IPS-18c (cell line): ENCODE results near the gene ERBB4.

Experiments
- H3K4me3 ChIP-seq: 2 replicates; pipeline ENCODE4 v1.7.0; 2013; ENCODE audit warnings: low read depth, mild to moderate bottlenecking, low read length, moderate library complexity; ENCODE audit not compliant: insufficient read depth
- H3K9me3 ChIP-seq: one replicate; pipeline ENCODE4 v1.6.1; 2013; ENCODE audit warnings: mild to moderate bottlenecking, low read length, moderate library complexity; ENCODE audit not compliant: control insufficient read depth, insufficient read depth

Gene ERBB4

GRCh38 chr2:212173756-212174510 lies 364.7 kb downstream of the ERBB4 start:
- Histone ChIP-seq H3K4me3 (no peak overlapping the region), H3K9me3 (peaks cover 5% of the 10 kb centered on the region)

GRCh38 chr2:212173331-212173730 lies 365.3 kb downstream of the ERBB4 start:
- Histone ChIP-seq H3K4me3 (no peak overlapping the region), H3K9me3 (peaks cover 5% of the 10 kb centered on the region)

GRCh38 chr2:212170382-212170781 lies 368.2 kb downstream of the ERBB4 start:
- H3K9me3 ChIP-seq, result peaks cover 5% of the 10 kb centered on the region
- H3K4me3 ChIP-seq, result no peak overlapping the region

GRCh38 chr2:212158081-212158480 lies 380.5 kb downstream of the ERBB4 start:
- Histone ChIP-seq H3K9me3 (no peaks in the 10 kb centered on the region), H3K4me3 (no peak overlapping the region)

- no peak overlapping the region for H3K4me3 ChIP-seq
- H3K9me3 ChIP-seq, result no peaks in the 10 kb centered on the region
Measured at GRCh38 chr2:212157012-212157411, 381.6 kb downstream of the ERBB4 start.

DNA sequence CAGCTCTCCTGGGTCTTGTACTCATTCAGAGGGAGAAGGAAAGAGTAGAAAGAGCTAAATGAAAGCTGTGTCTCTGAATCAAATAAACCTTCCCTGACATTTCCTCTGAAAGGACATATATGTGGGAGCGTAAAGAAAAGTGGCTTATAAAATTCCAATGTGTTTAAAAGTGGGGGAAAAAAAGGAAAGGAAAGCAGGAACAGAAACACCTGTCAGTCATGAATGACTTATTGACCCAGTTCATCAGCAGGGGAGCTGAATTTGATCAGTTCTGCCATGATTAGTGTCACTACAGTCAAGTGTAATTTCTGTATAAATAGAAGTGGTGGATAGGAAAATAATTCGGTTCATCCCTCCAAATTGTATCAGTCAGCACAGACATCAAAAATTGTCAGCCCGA lies 382.5 kb downstream of the ERBB4 start:
- no peak overlapping the region for H3K4me3 ChIP-seq
- no peaks in the 10 kb centered on the region for H3K9me3 ChIP-seq

- H3K9me3 ChIP-seq, result no peaks in the 10 kb centered on the region
- H3K4me3 ChIP-seq, result no peak overlapping the region
Measured at GRCh38 chr2:212154477-212154878, 384.1 kb downstream of the ERBB4 start.

DNA sequence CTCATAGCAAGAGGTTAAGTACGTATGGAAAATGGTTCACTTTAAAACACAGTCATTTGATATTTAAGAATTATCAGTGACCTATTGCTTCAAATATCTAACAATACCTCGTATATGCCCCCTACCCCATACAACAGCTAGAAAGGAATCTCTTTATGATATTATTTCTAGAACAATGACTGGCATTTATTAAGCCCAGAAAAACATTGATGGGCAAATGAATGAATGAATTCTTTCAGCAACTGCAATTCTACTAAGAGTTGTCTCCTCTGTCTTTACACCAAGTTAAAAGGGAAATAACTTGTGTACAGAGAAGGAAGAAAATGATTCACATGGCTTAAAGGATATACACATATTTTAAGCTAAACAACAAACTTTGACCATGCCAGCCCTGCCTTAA lies 384.7 kb downstream of the ERBB4 start:
- no peaks in the 10 kb centered on the region for H3K9me3 ChIP-seq
- H3K4me3 ChIP-seq, result no peak overlapping the region

DNA sequence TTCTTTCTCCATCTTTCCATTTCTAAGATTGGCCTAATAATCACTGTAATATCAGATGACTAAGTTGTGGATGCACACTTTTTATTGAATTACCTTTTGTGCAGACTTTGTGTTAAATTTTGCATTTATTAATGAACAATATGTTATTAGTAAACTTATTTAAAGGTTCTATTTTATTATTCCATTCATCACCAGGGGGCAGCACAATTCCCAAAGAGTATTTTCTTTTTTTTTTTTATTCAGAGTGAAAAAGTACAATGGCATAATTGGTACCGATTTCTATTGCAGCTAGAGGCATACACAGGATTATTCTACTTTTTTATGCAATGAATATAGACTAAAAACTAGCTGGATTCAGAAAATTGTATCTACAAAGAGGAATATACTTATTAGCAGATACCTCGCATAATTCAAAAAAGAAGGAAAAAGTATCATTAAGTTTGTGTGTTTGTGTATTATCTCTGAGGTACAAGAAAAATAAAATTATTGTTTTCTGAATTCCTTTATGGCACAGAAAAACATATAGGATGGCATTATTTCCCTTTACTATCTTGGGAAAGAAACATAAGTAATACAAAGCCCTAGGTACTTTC lies 390.6 kb downstream of the ERBB4 start:
- Histone ChIP-seq H3K4me3 (no peak overlapping the region), H3K9me3 (no peaks in the 10 kb centered on the region)

DNA sequence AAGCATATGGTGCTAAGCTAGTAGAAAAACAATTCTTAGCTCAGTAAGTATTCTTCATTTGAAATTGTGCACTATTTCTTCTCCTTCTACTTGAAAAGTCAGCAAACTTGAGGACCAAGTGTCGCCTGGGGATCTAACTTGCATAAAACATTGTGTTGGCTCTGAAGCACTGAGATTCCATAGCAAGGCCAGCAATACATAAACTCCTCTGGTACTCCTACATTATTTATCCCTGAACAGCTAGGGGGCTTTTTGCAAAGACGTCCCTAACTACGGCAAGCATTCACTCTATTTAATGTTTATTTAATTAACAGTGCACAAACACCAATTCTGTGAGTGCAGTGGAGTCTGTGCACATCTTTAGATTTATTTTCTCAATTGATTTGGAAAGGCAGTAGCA lies 392.2 kb downstream of the ERBB4 start:
- H3K4me3 ChIP-seq, result no peak overlapping the region
- H3K9me3 ChIP-seq, result no peaks in the 10 kb centered on the region

DNA sequence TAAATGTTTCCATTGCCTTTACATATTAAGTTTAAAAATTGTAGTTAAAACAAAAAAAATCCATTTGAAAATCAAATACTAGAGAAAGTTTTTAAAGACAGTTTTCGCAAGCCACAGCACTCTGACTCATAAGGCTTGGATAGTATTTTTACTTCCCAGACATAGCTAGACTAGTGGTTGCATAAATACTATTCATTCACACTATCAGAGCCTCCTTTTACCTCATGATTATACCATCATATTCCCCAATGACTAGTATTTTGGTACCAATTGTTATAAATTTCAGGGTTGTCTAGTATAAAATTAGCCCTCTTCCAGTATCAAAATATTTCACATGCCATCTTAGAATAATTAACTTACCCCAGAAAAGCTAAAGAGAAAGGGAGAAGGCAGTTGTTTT lies 393.5 kb downstream of the ERBB4 start:
- Histone ChIP-seq H3K4me3 (no peak overlapping the region), H3K9me3 (no peaks in the 10 kb centered on the region)

- Histone ChIP-seq H3K9me3 (no peaks in the 10 kb centered on the region), H3K4me3 (no peak overlapping the region)
Measured at GRCh38 chr2:212142631-212143030, 396.0 kb downstream of the ERBB4 start.

- Histone ChIP-seq H3K9me3 (no peaks in the 10 kb centered on the region), H3K4me3 (no peak overlapping the region)
Measured at GRCh38 chr2:212141499-212141898, 397.1 kb downstream of the ERBB4 start.

DNA sequence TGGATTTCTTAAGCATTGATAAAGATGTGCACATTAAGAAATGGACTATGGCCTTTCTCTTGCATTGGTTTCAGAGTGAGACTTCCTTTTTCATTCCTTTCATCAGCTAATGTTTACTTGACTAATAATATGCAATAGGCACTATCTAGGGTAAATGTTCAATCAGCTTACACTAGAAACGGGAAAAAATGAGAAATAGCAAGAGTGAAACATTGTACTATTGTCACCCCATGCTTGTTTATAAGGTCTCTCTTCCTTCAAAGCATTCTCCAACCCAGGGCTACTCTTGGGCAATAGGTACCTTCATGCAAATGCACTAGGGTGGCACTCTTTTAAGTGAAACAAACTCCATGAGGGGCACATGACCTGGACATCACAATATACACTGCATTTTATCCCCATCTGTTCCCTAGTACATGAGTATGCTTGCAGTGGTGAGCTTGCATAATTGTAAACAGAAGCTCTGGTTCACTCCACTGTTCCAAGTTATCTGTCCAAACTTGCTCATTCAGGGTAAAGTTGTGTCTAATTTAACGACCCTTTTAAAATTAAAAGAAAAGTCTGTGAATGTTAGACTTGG lies 402.3 kb downstream of the ERBB4 start:
- H3K9me3 ChIP-seq, result no peaks in the 10 kb centered on the region

GRCh38 chr2:212135739-212136138 lies 402.9 kb downstream of the ERBB4 start:
- H3K4me3 ChIP-seq, result no peak overlapping the region
- no peaks in the 10 kb centered on the region for H3K9me3 ChIP-seq

More for the DNA sequence above, 402.3 kb downstream of the ERBB4 start:
- no peak overlapping the region for H3K4me3 ChIP-seq

GRCh38 chr2:212133337-212133736 lies 405.3 kb downstream of the ERBB4 start:
- Histone ChIP-seq H3K4me3 (no peak overlapping the region), H3K9me3 (no peaks in the 10 kb centered on the region)

- no peaks in the 10 kb centered on the region for H3K9me3 ChIP-seq
- no peak overlapping the region for H3K4me3 ChIP-seq
Measured at GRCh38 chr2:212124598-212124997, 414.0 kb downstream of the ERBB4 start.

GRCh38 chr2:212119591-212119990 lies 419.0 kb downstream of the ERBB4 start:
- Histone ChIP-seq H3K4me3 (no peak overlapping the region), H3K9me3 (no peaks in the 10 kb centered on the region)
